Measurements from ENCODE around the gene C5orf46. TPM values are rescaled to one million over a fixed set of nuclear protein-coding genes. Genes with fewer than 3 reads are reported as not detected.

Gene C5orf46
- total RNA-seq, 4 donors from 2014 or later, result not detected

DNA sequence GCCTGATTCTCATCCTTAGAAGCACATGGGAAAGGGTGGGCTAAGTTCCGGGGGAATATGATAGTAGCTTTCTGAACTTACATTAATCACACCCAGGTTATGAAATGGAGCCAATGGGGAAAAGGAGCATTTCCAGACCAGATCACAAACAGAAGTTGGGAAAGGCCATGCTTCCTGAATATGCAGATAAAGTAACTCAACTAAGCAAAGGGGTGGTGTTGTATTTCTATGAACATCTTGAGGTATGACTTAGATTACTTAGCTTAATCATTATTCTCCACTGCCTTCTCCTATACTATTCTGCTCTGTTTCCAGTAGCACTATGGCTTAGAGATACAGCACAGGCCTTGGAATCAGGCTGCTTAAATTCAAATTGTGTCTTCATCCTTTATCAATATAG lies 10.5 kb downstream of the C5orf46 start:
- no peak for TF ChIP-seq POLR2A (IDR thresholded peaks at IDR 0.05)
- TF ChIP-seq, protein P1, sequence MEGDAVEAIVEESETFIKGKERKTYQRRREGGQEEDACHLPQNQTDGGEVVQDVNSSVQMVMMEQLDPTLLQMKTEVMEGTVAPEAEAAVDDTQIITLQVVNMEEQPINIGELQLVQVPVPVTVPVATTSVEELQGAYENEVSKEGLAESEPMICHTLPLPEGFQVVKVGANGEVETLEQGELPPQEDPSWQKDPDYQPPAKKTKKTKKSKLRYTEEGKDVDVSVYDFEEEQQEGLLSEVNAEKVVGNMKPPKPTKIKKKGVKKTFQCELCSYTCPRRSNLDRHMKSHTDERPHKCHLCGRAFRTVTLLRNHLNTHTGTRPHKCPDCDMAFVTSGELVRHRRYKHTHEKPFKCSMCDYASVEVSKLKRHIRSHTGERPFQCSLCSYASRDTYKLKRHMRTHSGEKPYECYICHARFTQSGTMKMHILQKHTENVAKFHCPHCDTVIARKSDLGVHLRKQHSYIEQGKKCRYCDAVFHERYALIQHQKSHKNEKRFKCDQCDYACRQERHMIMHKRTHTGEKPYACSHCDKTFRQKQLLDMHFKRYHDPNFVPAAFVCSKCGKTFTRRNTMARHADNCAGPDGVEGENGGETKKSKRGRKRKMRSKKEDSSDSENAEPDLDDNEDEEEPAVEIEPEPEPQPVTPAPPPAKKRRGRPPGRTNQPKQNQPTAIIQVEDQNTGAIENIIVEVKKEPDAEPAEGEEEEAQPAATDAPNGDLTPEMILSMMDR (IDR thresholded peaks at IDR 0.05), result no peak
- no peak overlapping the region for H3K4me3 ChIP-seq
- intact Hi-C loops (cut with DNase I), result no loop called here
- H3K9me3 ChIP-seq, result no peaks in the 10 kb centered on the region
- no peaks in the 10 kb centered on the region for H3K36me3 ChIP-seq
- 60 to 75% methylated on average over 1 of the region's 1 CpG for WGBS, 2 donors
- H3K4me1 ChIP-seq, result peaks cover 9 to 27% (median 9%) of the 10 kb centered on the region in 3 donors
- no peak for DNase-seq
- H3K27me3 ChIP-seq, result no peaks in the 10 kb centered on the region
- no peak overlapping the region for H3K27ac ChIP-seq

DNA sequence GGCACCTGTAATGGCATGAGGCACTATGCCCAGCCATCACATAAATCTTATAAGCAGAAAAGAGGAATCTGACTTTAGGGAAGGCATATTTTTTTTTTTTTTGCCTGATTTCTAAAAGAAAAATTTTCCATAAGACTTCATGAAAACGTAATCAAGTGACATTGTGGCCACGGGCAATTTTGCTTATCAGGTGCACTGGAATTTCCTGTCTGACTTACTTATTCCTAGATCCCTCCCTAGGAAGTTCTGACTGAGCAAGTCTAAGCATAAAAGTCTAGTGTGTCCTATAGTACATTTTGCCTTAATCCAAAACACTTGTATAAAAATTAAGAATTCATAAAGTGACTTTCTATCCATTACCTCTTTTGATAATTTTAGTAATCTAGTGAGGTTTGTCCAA lies 12.5 kb downstream of the C5orf46 start:
- WGBS, 2 donors, result 15 to 29% methylated on average over 2 of the region's 2 CpGs
- no peak for TF ChIP-seq POLR2A (IDR thresholded peaks at IDR 0.05)
- TF ChIP-seq, protein P1 (IDR thresholded peaks at IDR 0.05), result no peak
- no peak for DNase-seq
- Histone ChIP-seq H3K27me3 (no peaks in the 10 kb centered on the region), H3K4me1 (peaks cover 9 to 27% (median 9%) of the 10 kb centered on the region in 3 donors), H3K36me3 (no peaks in the 10 kb centered on the region), H3K4me3 (no peak overlapping the region), H3K9me3 (no peaks in the 10 kb centered on the region), H3K27ac (peak overlapping the region in 3 of 4 donors; percentile 56 to 74 (median 66))
- intact Hi-C loops (cut with DNase I), result no loop called here

GRCh38 chr5:147892696-147893296 lies 13.5 kb downstream of the C5orf46 start:
- TF ChIP-seq POLR2A (IDR thresholded peaks at IDR 0.05), result no peak
- TF ChIP-seq, protein P1 (IDR thresholded peaks at IDR 0.05), result no peak
- DNase-seq, result no peak
- no peaks in the 10 kb centered on the region for H3K9me3 ChIP-seq
- no peak overlapping the region for H3K4me3 ChIP-seq
- intact Hi-C loops (cut with DNase I), result no loop called here
- H3K27me3 ChIP-seq, result no peaks in the 10 kb centered on the region
- no peaks in the 10 kb centered on the region for H3K36me3 ChIP-seq
- H3K27ac ChIP-seq, result peak overlapping the region in 3 of 4 donors; percentile 56 to 74 (median 66)
- H3K4me1 ChIP-seq, result peaks cover 9 to 33% (median 9%) of the 10 kb centered on the region in 3 donors
- WGBS, 2 donors, result 22 to 24% methylated on average over 3 of the region's 3 CpGs

DNA sequence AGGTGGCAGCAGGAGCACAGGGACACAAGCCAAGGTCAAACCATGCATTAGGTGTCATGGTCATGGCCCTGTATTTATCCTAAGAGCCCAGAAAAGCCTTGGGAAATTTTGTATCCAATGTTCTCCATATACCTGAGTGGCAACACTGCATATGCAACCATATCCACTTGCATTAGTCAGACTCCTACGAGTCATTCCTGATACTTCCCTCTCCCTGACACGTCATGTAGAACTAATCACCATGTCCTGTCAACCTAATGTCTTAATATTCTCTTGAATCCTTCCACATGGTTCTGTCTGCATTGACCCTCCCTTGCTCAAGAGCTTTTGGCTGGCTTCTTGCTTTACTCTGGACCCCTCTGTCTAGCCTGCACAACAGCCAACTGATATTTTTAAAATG lies 18.4 kb downstream of the C5orf46 start:
- Histone ChIP-seq H3K4me3 (no peak overlapping the region), H3K27ac (no peak overlapping the region), H3K36me3 (no peaks in the 10 kb centered on the region), H3K9me3 (no peaks in the 10 kb centered on the region), H3K4me1 (peaks cover 0 to 26% (median 3%) of the 10 kb centered on the region in 3 donors), H3K27me3 (no peaks in the 10 kb centered on the region)
- intact Hi-C loops (cut with DNase I), result loop anchor here (10.0 kb wide), 1 partner anchor 47 kb away; no protein-coding TSS in a partner anchor
- WGBS, 2 donors, result 25 to 41% methylated on average over 2 of the region's 2 CpGs
- TF ChIP-seq POLR2A (IDR thresholded peaks at IDR 0.05), result no peak
- TF ChIP-seq, protein P1 (IDR thresholded peaks at IDR 0.05), result no peak
- no peak for DNase-seq

- Histone ChIP-seq H3K27ac (no peak overlapping the region), H3K4me3 (no peak overlapping the region), H3K9me3 (no peaks in the 10 kb centered on the region), H3K36me3 (no peaks in the 10 kb centered on the region), H3K4me1 (peaks cover 0 to 18% (median 3%) of the 10 kb centered on the region in 3 donors), H3K27me3 (no peaks in the 10 kb centered on the region)
- intact Hi-C loops (cut with DNase I), result loop anchor here (10.0 kb wide), 1 partner anchor 48 kb away; no protein-coding TSS in a partner anchor
- 6 to 11% methylated on average over 3 of the region's 3 CpGs for WGBS, 2 donors
- no peak for TF ChIP-seq POLR2A (IDR thresholded peaks at IDR 0.05)
- TF ChIP-seq, protein P1 (IDR thresholded peaks at IDR 0.05), result peak in 5 of 6 experiments; percentile 42 to 80 (median 61)
- DNase-seq, result no peak
These were observed 19.2 kb downstream of the C5orf46 start for GRCh38 chr5:147887026-147887627.

All from esophagus squamous epithelium (tissue), 5 donors.